Vagina (tissue), 2 donors: Measurements from ENCODE around the gene PPFIA1. TPM values are rescaled to one million over a fixed set of nuclear protein-coding genes. Genes with fewer than 3 reads are reported as not detected.

Experiments used
- DNase-seq, 2 donors: peaks; one replicate each; pipeline ENCODE4 v3.0.0-alpha.2; 2017; ENCODE audit errors: extremely low spot score in 2 of 2
- H3K27ac ChIP-seq: fragments of 200-600 bp; sonication (generic); one replicate; pipeline ENCODE4 v1.5.1; 2019
- H3K27me3 ChIP-seq: fragments of 200-600 bp; sonication (generic); one replicate; pipeline ENCODE4 v1.5.1; 2019
- H3K36me3 ChIP-seq, 2 donors: fragments of 200-600 bp; sonication (generic); one replicate each; pipeline ENCODE4 v1.5.1; 2017 to 2019
- H3K4me1 ChIP-seq: fragments of 200-600 bp; sonication (generic); one replicate; pipeline ENCODE4 v1.5.1; 2019
- H3K4me3 ChIP-seq, 2 donors: fragments of 200-600 bp; sonication (generic); 1 replicate in 1 of 2; 2 replicates in 1 of 2; pipeline ENCODE4 v1.5.1; 2016 to 2019
- H3K9me3 ChIP-seq: fragments of 200-600 bp; sonication (generic); one replicate; pipeline ENCODE4 v1.5.1; 2019
- CTCF ChIP-seq, 3 experiments: fragments of 450-650 bp in 2 of 3; fragments of 200-600 bp in 1 of 3; sonication (generic) in 1 of 3; IDR thresholded peaks; one replicate each; pipeline ENCODE4 v1.5.1; 2017 to 2019; ENCODE audit warnings: antibody characterized with exemption in 3 of 3, mild to moderate bottlenecking in 2 of 3, moderate library complexity in 2 of 3
- POLR2A ChIP-seq, 2 donors: fragments of 450-650 bp; IDR thresholded peaks; one replicate each; pipeline ENCODE4 v1.6.1; 2017; ENCODE audit warnings: antibody characterized with exemption in 2 of 2, mild to moderate bottlenecking in 2 of 2, moderate library complexity in 2 of 2
- POLR2AphosphoS5 ChIP-seq, 2 donors: sonication (generic); formaldehyde crosslinking; IDR thresholded peaks; one replicate each; pipeline ENCODE4 v1.9.0; 2017; ENCODE audit warnings: antibody characterized with exemption in 2 of 2, mild to moderate bottlenecking in 2 of 2, low read depth in 1 of 2; ENCODE audit not compliant: insufficient read depth in 1 of 2
- intact Hi-C: fragments of 100-400 bp; cut with DNase I; formaldehyde crosslinking; loops from one replicate; pipeline ENCODE4 v1.15.1; 2023
- total RNA-seq: library from RNA; depleted of rRNA; stranded (reverse); fragments of >200 nt; gene quantifications from one replicate; pipeline ENCODE4 v1.2.3, GENCODE V29; 2016

PPFIA1 gene
- total RNA-seq, 1 donor from 2014 or later: 54.3 TPM

GRCh38 chr11:70233962-70234361, 36.5 kb upstream of the PPFIA1 start:
- Histone ChIP-seq H3K4me1 (no peaks in the 10 kb centered on the region), H3K27me3 (no peaks in the 10 kb centered on the region), H3K4me3 (no peak overlapping the region), H3K36me3 (no peaks in the 10 kb centered on the region), H3K9me3 (no peaks in the 10 kb centered on the region), H3K27ac (no peak overlapping the region)
- intact Hi-C loops: no loop called here
- TF ChIP-seq CTCF (IDR thresholded peaks at IDR 0.05): no peak
- no peak for TF ChIP-seq POLR2A (IDR thresholded peaks at IDR 0.05)
- no peak for TF ChIP-seq POLR2AphosphoS5 (IDR thresholded peaks at IDR 0.05; ENCODE audit: insufficient read depth in 1 of 2, low read depth in 1 of 2)
- no peak for DNase-seq

GRCh38 chr11:70240337-70240736, 30.2 kb upstream of the PPFIA1 start:
- Histone ChIP-seq H3K9me3 (no peaks in the 10 kb centered on the region), H3K27ac (no peak overlapping the region), H3K27me3 (no peaks in the 10 kb centered on the region), H3K4me3 (no peak overlapping the region), H3K4me1 (no peaks in the 10 kb centered on the region), H3K36me3 (no peaks in the 10 kb centered on the region)
- no peak for DNase-seq
- TF ChIP-seq POLR2A (IDR thresholded peaks at IDR 0.05) (no peak), CTCF (IDR thresholded peaks at IDR 0.05) (no peak)
- intact Hi-C loops: no loop called here

GRCh38 chr11:70241709-70242108, 28.8 kb upstream of the PPFIA1 start:
- DNase-seq: no peak
- Histone ChIP-seq H3K4me1 (no peaks in the 10 kb centered on the region), H3K9me3 (no peaks in the 10 kb centered on the region), H3K27me3 (no peaks in the 10 kb centered on the region), H3K36me3 (no peaks in the 10 kb centered on the region), H3K4me3 (no peak overlapping the region), H3K27ac (no peak overlapping the region)
- TF ChIP-seq POLR2A (IDR thresholded peaks at IDR 0.05): no peak
- no peak for TF ChIP-seq CTCF (IDR thresholded peaks at IDR 0.05)
- no peak for TF ChIP-seq POLR2AphosphoS5 (IDR thresholded peaks at IDR 0.05; ENCODE audit: insufficient read depth in 1 of 2, low read depth in 1 of 2)
- intact Hi-C loops: no loop called here

- DNase-seq: no peak
- Histone ChIP-seq H3K9me3 (no peaks in the 10 kb centered on the region), H3K36me3 (no peaks in the 10 kb centered on the region), H3K27me3 (no peaks in the 10 kb centered on the region), H3K4me1 (no peaks in the 10 kb centered on the region), H3K27ac (no peak overlapping the region), H3K4me3 (no peak overlapping the region)
- intact Hi-C loops: no loop called here
- TF ChIP-seq POLR2AphosphoS5 (IDR thresholded peaks at IDR 0.05; ENCODE audit: insufficient read depth in 1 of 2, low read depth in 1 of 2) (no peak), POLR2A (IDR thresholded peaks at IDR 0.05) (no peak), CTCF (IDR thresholded peaks at IDR 0.05) (no peak)
Measured at GRCh38 chr11:70242885-70243284, 27.6 kb upstream of the PPFIA1 start.

GRCh38 chr11:70243912-70244652, 26.4 kb upstream of the PPFIA1 start:
- intact Hi-C loops: no loop called here
- TF ChIP-seq POLR2AphosphoS5 (IDR thresholded peaks at IDR 0.05; ENCODE audit: insufficient read depth in 1 of 2, low read depth in 1 of 2): no peak
- TF ChIP-seq POLR2A (IDR thresholded peaks at IDR 0.05): no peak
- no peak for TF ChIP-seq CTCF (IDR thresholded peaks at IDR 0.05)
- DNase-seq: no peak
- no peak overlapping the region for H3K27ac ChIP-seq
- H3K36me3 ChIP-seq: no peaks in the 10 kb centered on the region
- H3K4me3 ChIP-seq: no peak overlapping the region
- no peaks in the 10 kb centered on the region for H3K4me1 ChIP-seq
- H3K9me3 ChIP-seq: no peaks in the 10 kb centered on the region
- no peaks in the 10 kb centered on the region for H3K27me3 ChIP-seq
